Skin of body (tissue), 2 donors: ENCODE data around the gene PRSS37. TPM values are rescaled to one million over a fixed set of nuclear protein-coding genes. Genes with fewer than 3 reads are reported as not detected.

ENCODE experiments used
- DNase-seq: peaks from one replicate; lab custom pipeline; 2025; lab: John Stamatoyannopoulos, UW
- total RNA-seq: library from RNA; depleted of rRNA; stranded (reverse); fragments of >200 nt; gene quantifications from one replicate; pipeline ENCODE4 v1.2.3, GENCODE V29; 2014

Gene PRSS37
- total RNA-seq, 1 donor from 2014 or later: not detected

GRCh38 chr7:141788296-141788695 lies 53.0 kb downstream of the PRSS37 start:
- no peak for DNase-seq

Other genes with a start within 250 kb of the PRSS37 start
- gene DENND11, start 139.3 kb downstream of the PRSS37 start, total RNA-seq: 14.7 TPM
- 0.10 TPM for gene WEE2, start 133.1 kb downstream of the PRSS37 start, total RNA-seq
- gene SSBP1, start 103.1 kb downstream of the PRSS37 start, total RNA-seq: 80.2 TPM
- 3.6 TPM for gene TAS2R3, start 77.4 kb downstream of the PRSS37 start, total RNA-seq
- gene TAS2R4, start 64.8 kb downstream of the PRSS37 start, total RNA-seq: 3.1 TPM
- gene TAS2R5, start 51.3 kb downstream of the PRSS37 start, total RNA-seq: 2.8 TPM
- gene OR9A4, start 74.9 kb upstream of the PRSS37 start, total RNA-seq: 0.10 TPM
- 3.8 TPM for gene CLEC5A, start 105.5 kb upstream of the PRSS37 start, total RNA-seq
- gene TAS2R38, start 132.3 kb upstream of the PRSS37 start, total RNA-seq: not detected
- 3.7 TPM for gene MGAM, start 154.4 kb upstream of the PRSS37 start, total RNA-seq